ENCODE measurements around the gene CNTNAP5. TPM values are rescaled to one million over a fixed set of nuclear protein-coding genes. Genes with fewer than 3 reads are reported as not detected.

The CNTNAP5 gene
- total RNA-seq, 2 donors from 2014 or later = not detected

DNA sequence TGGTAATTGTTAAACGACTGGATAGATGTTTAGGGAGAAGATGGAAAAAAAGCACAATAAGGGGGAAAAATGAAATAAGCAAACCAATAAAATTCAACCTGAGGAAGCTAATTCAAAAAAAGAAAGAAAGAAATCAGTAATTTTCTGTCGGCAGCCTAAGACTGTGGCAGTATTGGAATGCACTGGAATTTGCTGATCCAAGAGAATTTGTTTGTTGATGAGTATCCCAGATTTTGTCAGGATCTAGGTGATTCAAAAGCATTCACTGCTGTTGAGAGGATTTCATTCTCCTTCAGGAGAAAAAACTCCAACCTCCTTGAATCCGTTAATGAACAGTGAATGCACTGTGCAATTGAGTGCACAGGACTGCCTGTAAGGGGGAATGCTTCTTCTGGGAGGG lies 546.7 kb downstream of the CNTNAP5 start:
- Mint-ChIP-seq H3K9me3 (peaks cover 15% of the 10 kb centered on the region), H3K36me3 (peaks cover 5% of the 10 kb centered on the region), H3K27ac (no peak overlapping the region), H3K4me1 (ENCODE audit: low read depth in 2 of 2) (no peaks in the 10 kb centered on the region), H3K27me3 (no peaks in the 10 kb centered on the region), H3K4me3 (no peak overlapping the region)
- no peak for ATAC-seq
- no peak for DNase-seq (ENCODE audit: low spot score)

DNA sequence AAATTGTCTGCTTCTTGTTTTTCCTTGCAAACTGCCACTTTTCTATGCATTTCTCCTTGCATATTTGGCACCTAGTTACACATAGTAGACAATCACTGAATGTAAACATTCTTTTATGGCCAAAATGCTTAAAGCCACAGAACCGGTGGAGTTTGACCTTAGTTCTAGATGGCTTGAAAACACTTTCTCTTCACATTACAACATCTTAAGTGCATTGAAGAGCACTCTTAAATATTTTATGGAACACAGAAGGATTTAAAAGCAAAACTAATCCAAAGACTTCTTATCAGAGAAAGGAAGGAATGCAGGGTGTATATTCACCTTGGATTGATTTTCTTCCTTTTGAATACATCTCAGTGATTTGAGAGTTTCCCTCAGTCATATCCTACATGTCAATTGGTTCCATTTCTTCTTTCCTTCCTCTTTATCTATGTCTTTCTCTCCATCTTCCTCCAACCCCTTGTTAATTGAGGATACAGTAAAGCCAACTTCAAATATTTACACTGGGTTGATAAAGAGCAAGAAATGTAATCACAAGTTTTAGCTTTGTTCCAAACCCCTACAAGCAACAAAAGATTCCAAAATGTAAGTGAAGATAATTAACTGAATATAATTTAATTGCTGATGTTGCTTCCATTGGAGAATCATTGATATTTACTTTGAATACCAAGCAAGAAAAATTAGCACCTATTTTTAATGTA lies 548.0 kb downstream of the CNTNAP5 start:
- no peak for DNase-seq (ENCODE audit: low spot score)
- H3K4me3 Mint-ChIP-seq = no peak overlapping the region
- H3K27ac Mint-ChIP-seq = no peak overlapping the region
- ATAC-seq = no peak
- H3K4me1 Mint-ChIP-seq (ENCODE audit: low read depth in 2 of 2) = no peaks in the 10 kb centered on the region
- H3K36me3 Mint-ChIP-seq = peaks cover 5% of the 10 kb centered on the region
- no peaks in the 10 kb centered on the region for H3K27me3 Mint-ChIP-seq
- peaks cover 18% of the 10 kb centered on the region for H3K9me3 Mint-ChIP-seq

DNA sequence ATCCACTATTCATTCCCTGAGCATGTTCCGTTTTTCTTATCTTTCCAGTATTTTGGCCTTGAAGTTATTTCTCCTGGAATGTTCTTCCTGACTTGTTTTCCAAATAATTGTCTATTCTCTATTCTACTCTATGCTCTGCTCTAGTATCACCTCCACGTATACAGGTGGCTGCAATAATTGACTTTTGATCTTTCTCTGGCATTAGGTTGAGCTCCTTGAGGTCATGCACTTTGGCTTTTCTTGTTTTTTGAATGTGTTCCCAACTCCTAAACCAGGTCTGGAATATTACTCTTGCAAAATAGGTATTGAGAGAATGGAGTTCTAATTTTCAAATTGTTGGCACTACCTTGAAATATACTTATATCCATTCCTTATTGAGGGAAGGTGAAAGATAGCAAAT lies 550.4 kb downstream of the CNTNAP5 start:
- H3K27me3 Mint-ChIP-seq = no peaks in the 10 kb centered on the region
- no peak overlapping the region for H3K4me3 Mint-ChIP-seq
- no peaks in the 10 kb centered on the region for H3K36me3 Mint-ChIP-seq
- ATAC-seq (no peak), DNase-seq (ENCODE audit: low spot score) (no peak)
- H3K27ac Mint-ChIP-seq = no peak overlapping the region
- H3K9me3 Mint-ChIP-seq = peaks cover 7% of the 10 kb centered on the region
- no peaks in the 10 kb centered on the region for H3K4me1 Mint-ChIP-seq (ENCODE audit: low read depth in 2 of 2)

DNA sequence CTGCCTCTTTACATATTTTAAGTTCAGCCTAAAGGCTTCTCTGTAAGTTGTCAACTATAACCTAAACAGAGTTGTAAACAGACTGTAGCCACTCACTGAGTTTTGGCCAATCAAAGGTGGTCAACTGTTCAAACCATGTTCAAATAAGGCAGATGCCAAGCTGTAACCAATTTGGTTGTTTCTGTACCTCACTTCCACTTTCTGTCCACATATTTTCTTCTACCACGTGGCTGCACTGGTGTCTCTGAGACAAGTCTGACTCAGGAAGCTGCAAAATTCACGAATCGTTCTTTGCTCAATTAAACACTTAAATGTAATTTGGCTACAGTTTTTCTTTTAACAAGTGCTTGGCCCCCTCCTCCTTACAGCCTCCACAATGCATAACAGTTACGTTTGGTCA lies 555.2 kb downstream of the CNTNAP5 start:
- no peaks in the 10 kb centered on the region for H3K27me3 Mint-ChIP-seq
- no peak overlapping the region for H3K4me3 Mint-ChIP-seq
- peaks cover 10% of the 10 kb centered on the region for H3K9me3 Mint-ChIP-seq
- DNase-seq (ENCODE audit: low spot score) = no peak
- H3K27ac Mint-ChIP-seq = no peak overlapping the region
- no peaks in the 10 kb centered on the region for H3K4me1 Mint-ChIP-seq (ENCODE audit: low read depth in 2 of 2)
- ATAC-seq = no peak
- H3K36me3 Mint-ChIP-seq = no peaks in the 10 kb centered on the region

DNA sequence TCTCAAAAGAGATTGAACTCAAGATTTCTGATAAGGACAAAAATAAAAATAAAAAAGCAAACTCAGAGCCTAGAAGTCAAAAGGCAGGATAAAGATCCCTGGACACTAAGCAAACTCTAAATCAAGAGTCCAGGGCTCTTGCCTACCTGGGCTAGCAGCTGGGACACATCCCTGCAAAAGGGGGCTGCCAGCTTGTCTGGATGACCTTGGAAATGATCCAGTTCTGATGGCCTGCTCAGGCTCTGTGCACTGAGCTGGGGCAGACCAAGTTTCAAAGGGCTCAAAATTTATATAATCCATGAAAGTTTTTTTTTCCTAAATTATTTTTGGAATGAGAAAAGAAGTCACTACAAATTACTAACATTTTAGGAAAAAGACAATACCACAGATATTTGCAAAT lies 557.3 kb downstream of the CNTNAP5 start:
- no peaks in the 10 kb centered on the region for H3K36me3 Mint-ChIP-seq
- H3K9me3 Mint-ChIP-seq = peaks cover 9% of the 10 kb centered on the region
- no peaks in the 10 kb centered on the region for H3K27me3 Mint-ChIP-seq
- H3K27ac Mint-ChIP-seq = no peak overlapping the region
- DNase-seq (ENCODE audit: low spot score) (no peak), ATAC-seq (no peak)
- no peak overlapping the region for H3K4me3 Mint-ChIP-seq
- H3K4me1 Mint-ChIP-seq (ENCODE audit: low read depth in 2 of 2) = no peaks in the 10 kb centered on the region

DNA sequence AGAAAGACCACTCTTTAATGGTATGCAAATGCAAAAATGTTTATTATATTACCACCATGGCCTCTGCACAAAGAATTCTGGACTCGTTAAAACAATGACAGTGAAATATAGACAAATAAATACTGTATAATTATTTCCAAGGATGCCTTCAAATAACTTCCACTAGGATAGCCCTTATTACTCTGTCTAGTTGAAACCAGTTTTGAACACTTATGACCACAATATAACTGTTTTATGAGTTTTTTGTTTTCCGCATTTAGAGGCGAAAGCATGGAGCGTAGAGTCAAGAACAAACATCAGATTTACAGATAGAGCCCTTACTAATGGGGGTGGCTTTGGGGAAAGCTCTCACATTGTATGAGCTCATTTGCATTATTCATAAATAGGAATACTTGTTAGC lies 559.5 kb downstream of the CNTNAP5 start:
- Mint-ChIP-seq H3K36me3 (no peaks in the 10 kb centered on the region), H3K27ac (no peak overlapping the region), H3K4me3 (no peak overlapping the region), H3K4me1 (ENCODE audit: low read depth in 2 of 2) (no peaks in the 10 kb centered on the region), H3K9me3 (peaks cover 10% of the 10 kb centered on the region), H3K27me3 (no peaks in the 10 kb centered on the region)
- DNase-seq (ENCODE audit: low spot score) = no peak
- no peak for ATAC-seq

DNA sequence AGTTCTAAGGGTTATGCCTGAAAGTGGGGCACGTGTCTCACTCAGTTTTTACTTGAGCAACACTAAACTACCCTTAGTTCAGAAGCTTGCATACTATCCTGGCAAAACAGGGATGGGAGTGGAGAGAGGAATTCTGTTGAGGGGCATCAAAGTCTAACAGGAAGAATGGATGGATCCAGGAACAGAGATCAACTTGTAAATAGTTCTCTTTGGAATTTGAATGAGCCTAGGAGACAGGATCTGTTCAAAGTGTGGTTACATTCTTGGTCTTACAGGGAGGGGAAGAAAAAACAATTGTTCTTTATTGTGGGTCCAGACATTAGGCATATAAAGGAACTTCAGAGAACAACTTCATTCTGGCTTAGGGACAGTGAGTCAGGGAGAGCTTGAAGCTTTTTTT lies 560.2 kb downstream of the CNTNAP5 start:
- no peak overlapping the region for H3K4me3 Mint-ChIP-seq
- ATAC-seq (no peak), DNase-seq (ENCODE audit: low spot score) (no peak)
- H3K27ac Mint-ChIP-seq = no peak overlapping the region
- peaks cover 10% of the 10 kb centered on the region for H3K9me3 Mint-ChIP-seq
- H3K4me1 Mint-ChIP-seq (ENCODE audit: low read depth in 2 of 2) = no peaks in the 10 kb centered on the region
- H3K27me3 Mint-ChIP-seq = no peaks in the 10 kb centered on the region
- no peaks in the 10 kb centered on the region for H3K36me3 Mint-ChIP-seq

DNA sequence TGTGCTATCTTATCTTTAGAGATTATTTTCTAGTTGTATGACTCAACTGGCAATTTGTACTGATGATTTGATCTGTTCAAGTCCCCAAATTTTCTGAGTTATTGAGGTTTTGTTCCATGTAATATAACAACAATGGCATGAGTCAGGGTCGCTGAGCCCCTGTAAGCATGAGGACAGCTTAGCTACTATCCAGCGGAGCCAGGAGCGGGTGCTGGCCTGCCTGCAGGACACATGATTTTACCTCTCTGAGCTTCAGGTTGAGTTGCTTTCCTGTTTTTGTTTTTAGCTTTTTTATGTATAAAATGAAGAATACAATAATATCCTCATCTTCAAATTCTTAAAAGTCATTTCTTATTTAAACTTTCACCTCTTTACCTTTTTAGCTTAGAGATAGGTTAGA lies 561.1 kb downstream of the CNTNAP5 start:
- ATAC-seq = no peak
- Mint-ChIP-seq H3K4me1 (ENCODE audit: low read depth in 2 of 2) (no peaks in the 10 kb centered on the region), H3K27ac (no peak overlapping the region), H3K9me3 (peaks cover 7% of the 10 kb centered on the region), H3K4me3 (no peak overlapping the region), H3K36me3 (no peaks in the 10 kb centered on the region), H3K27me3 (no peaks in the 10 kb centered on the region)
- DNase-seq (ENCODE audit: low spot score) = no peak

DNA sequence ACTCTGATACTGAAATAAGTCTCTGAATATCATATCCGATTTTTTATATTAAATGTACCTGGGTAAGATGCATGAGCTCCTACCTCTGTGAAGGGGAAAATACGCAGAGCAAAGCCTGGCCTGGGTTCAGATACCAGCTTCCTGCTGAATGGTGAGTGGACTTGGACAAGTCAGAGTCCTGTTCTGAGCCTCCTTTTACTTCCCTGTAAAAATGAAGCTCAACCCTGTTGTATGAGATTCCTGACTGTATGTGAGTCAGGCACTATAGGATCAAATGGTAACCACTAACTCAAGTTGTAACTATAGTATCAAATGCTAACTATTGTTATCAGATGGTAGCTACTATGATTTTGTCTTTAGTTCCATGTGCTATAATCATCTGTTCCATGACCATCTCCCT lies 561.7 kb downstream of the CNTNAP5 start:
- ATAC-seq = no peak
- H3K4me3 Mint-ChIP-seq = no peak overlapping the region
- no peaks in the 10 kb centered on the region for H3K27me3 Mint-ChIP-seq

DNA sequence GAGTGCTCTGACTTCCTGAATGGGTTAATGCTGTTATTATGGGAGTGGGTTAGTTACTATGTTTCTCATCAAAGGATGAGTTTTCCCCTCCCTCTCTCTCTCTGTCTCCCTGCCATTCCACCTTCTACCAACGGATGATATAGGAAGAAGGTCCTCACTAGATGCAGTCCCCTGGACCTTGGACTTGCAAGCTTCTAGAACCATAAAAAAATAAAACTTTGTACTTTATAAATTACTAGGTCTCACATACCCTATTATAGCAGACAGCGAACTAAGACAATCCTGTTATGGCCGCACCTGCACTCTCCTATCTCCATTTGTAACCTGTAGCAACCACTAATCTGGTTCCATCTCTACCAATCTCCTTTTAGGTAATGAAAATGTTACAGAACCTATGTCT lies 564.9 kb downstream of the CNTNAP5 start:
- H3K27ac Mint-ChIP-seq = no peak overlapping the region
- no peak for ATAC-seq
- no peaks in the 10 kb centered on the region for H3K4me1 Mint-ChIP-seq (ENCODE audit: low read depth in 2 of 2)
- H3K9me3 Mint-ChIP-seq = peaks cover 8% of the 10 kb centered on the region
- no peak overlapping the region for H3K4me3 Mint-ChIP-seq
- H3K27me3 Mint-ChIP-seq = no peaks in the 10 kb centered on the region
- H3K36me3 Mint-ChIP-seq = no peaks in the 10 kb centered on the region
- DNase-seq (ENCODE audit: low spot score) = no peak

More for the DNA sequence above, 561.7 kb downstream of the CNTNAP5 start:
- Mint-ChIP-seq H3K36me3 (no peaks in the 10 kb centered on the region), H3K4me1 (ENCODE audit: low read depth in 2 of 2) (no peaks in the 10 kb centered on the region), H3K9me3 (peaks cover 8% of the 10 kb centered on the region), H3K27ac (no peak overlapping the region)
- no peak for DNase-seq (ENCODE audit: low spot score)

DNA sequence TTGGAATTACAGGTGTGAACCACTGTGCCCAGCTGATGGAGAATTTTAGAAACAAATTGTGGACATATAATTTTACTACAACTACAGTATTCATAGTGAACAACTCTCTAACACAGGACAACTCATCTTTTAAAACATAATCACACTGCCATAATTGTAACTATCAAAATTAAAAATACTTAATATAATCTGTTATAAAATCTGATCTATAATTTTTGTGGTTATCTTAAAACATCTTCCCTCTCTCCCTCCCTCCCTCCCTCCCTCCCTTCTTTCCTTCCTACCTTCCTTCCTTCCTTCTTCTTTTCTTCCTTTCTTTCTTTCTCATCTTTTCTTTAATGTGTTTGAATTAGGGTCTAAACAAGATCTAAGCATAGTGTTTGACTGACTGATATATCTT lies 577.7 kb downstream of the CNTNAP5 start:
- DNase-seq (ENCODE audit: low spot score) (no peak), ATAC-seq (no peak)
- Mint-ChIP-seq H3K27ac (no peak overlapping the region), H3K36me3 (peaks cover 4% of the 10 kb centered on the region), H3K27me3 (no peaks in the 10 kb centered on the region), H3K9me3 (peaks cover 12% of the 10 kb centered on the region), H3K4me1 (ENCODE audit: low read depth in 2 of 2) (no peaks in the 10 kb centered on the region), H3K4me3 (no peak overlapping the region)

DNA sequence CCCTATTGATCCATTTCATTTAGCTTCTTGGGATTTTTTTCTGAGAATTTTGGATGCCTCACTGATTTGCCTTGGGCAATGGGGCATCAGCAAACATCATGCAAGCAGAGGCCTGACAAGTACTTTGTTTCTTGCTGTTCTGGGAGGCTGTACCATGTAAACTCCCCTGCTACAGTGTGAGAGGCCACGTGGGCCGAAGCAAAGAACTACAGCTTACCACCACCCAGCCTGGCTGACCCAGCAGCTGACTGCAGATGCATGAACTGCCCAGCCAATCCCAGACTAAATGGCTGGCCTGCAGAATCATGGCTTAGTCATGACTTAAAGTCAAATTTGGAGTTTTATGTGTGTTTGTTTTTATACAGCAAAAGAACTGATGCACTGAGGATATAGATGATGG lies 579.9 kb downstream of the CNTNAP5 start:
- Mint-ChIP-seq H3K4me1 (ENCODE audit: low read depth in 2 of 2) (no peaks in the 10 kb centered on the region), H3K27ac (no peak overlapping the region), H3K27me3 (no peaks in the 10 kb centered on the region), H3K4me3 (no peak overlapping the region), H3K36me3 (peaks cover 4% of the 10 kb centered on the region), H3K9me3 (peaks cover 15% of the 10 kb centered on the region)
- ATAC-seq (no peak), DNase-seq (ENCODE audit: low spot score) (no peak)

DNA sequence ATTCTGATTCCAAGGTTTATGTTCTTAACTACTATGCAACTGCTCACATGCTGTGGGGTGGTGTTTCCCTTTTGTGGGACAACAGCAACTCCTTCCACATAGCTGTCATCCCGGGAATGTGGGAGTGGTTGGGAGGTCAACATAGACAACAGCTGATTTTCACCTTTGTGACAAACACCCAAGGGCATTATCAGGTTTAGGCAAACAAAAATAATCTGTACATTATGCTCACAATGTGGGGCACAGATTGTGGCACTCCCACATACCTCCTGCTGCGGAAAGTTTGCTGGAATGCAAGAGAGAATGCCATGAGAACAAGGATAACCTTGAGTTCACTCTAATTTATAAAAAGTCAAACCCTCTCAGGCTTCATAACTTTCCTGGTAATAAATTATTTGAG lies 582.6 kb downstream of the CNTNAP5 start:
- ATAC-seq (no peak), DNase-seq (ENCODE audit: low spot score) (no peak)
- H3K27me3 Mint-ChIP-seq = no peaks in the 10 kb centered on the region
- H3K36me3 Mint-ChIP-seq = no peaks in the 10 kb centered on the region
- no peak overlapping the region for H3K4me3 Mint-ChIP-seq
- H3K4me1 Mint-ChIP-seq (ENCODE audit: low read depth in 2 of 2) = no peaks in the 10 kb centered on the region
- H3K9me3 Mint-ChIP-seq = peaks cover 12% of the 10 kb centered on the region
- H3K27ac Mint-ChIP-seq = no peak overlapping the region

DNA sequence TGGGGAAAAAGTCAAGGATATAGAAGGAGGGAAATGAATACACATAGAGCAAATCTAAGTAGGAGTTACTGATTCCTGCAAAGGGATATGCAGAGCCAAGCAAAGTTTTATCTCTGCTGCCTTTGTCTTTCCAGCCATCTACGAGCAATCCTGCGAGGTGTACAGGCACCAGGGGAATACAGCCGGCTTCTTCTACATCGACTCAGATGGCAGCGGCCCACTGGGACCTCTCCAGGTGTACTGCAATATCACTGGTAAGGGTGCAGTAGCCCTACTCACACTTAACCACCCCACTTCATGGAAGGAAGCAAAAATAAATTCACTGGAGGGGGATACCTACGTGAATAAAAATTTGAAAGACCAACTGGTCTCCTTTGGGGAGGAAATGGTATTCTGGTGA lies 584.6 kb downstream of the CNTNAP5 start:
- ATAC-seq = no peak
- no peaks in the 10 kb centered on the region for H3K4me1 Mint-ChIP-seq (ENCODE audit: low read depth in 2 of 2)

DNA sequence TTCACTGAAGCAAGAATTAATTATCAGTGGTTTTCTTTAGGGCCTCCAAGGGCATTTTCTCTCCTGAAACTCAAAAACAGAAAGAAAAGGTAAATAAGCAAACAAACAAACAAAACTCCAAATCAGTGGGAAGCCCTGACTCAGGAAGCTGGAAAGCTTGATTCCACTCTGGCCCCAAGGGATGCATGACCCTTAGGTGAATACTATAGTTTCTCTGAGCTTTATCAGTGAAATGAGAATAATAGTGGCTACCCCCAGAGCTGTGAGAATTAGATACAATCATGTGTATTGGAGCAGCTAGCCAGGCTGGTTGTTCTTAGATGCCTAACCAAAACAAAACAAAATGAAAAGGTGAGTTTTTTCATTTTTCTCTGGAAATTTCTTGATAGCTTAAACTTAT lies 585.1 kb downstream of the CNTNAP5 start:
- no peaks in the 10 kb centered on the region for H3K36me3 Mint-ChIP-seq
- H3K4me1 Mint-ChIP-seq (ENCODE audit: low read depth in 2 of 2) = no peaks in the 10 kb centered on the region
- DNase-seq (ENCODE audit: low spot score) (no peak), ATAC-seq (no peak)
- no peak overlapping the region for H3K27ac Mint-ChIP-seq
- peaks cover 12% of the 10 kb centered on the region for H3K9me3 Mint-ChIP-seq
- no peak overlapping the region for H3K4me3 Mint-ChIP-seq
- H3K27me3 Mint-ChIP-seq = no peaks in the 10 kb centered on the region

More for the DNA sequence above, 584.6 kb downstream of the CNTNAP5 start:
- Mint-ChIP-seq H3K27ac (no peak overlapping the region), H3K36me3 (no peaks in the 10 kb centered on the region), H3K4me3 (no peak overlapping the region), H3K9me3 (peaks cover 12% of the 10 kb centered on the region), H3K27me3 (no peaks in the 10 kb centered on the region)
- no peak for DNase-seq (ENCODE audit: low spot score)
